H1 (cell line): ENCODE results near the gene CDH10.

Experiments
- POLR2A ChIP-seq, 2 experiments: IDR thresholded peaks; 1 replicate in 1 of 2; 2 replicates in 1 of 2; pipeline ENCODE4 v1.6.1; 2011; ENCODE audit warnings: low read depth in 2 of 2, low read length in 2 of 2, mild to moderate bottlenecking in 2 of 2; ENCODE audit errors: control extremely low read depth in 1 of 2
- RBBP5 ChIP-seq: IDR thresholded peaks from 2 replicates; pipeline ENCODE4 v1.7.1; 2012; ENCODE audit warnings: low read depth, mild to moderate bottlenecking, inconsistent platforms, low read length, moderate library complexity, borderline replicate concordance
- TCF12 ChIP-seq: IDR thresholded peaks from 2 replicates; pipeline ENCODE4 v1.6.1; 2011; ENCODE audit warnings: low read depth, mild to moderate bottlenecking, low read length
- YY1 ChIP-seq: IDR thresholded peaks from 2 replicates; pipeline ENCODE4 v1.6.1; 2011; ENCODE audit warnings: low read depth, mild to moderate bottlenecking, low read length
- TF ChIP-seq, protein P1 (sequence below), 3 experiments: IDR thresholded peaks; 1 replicate in 2 of 3; 2 replicates in 1 of 3; pipeline versions ENCODE4 v1.5.1 to v1.6.1; 2011; ENCODE audit warnings: low read length in 3 of 3, mild to moderate bottlenecking in 3 of 3, inconsistent platforms in 2 of 3, low read depth in 1 of 3, moderate library complexity in 1 of 3; ENCODE audit not compliant: insufficient read depth in 1 of 3; ENCODE audit errors: control extremely low read depth in 1 of 3
- TF ChIP-seq, protein P2 (sequence below): fragments of 300-600 bp; sonication (generic); IDR thresholded peaks from 2 replicates; pipeline ENCODE4 v1.7.1; 2012; ENCODE audit warnings: low read length, moderate library complexity, mild to moderate bottlenecking, inconsistent platforms; ENCODE audit not compliant: insufficient replicate concordance
- TF ChIP-seq, protein P3 (sequence below): IDR thresholded peaks from 2 replicates; pipeline ENCODE4 v1.6.1; 2012; ENCODE audit warnings: low read length, inconsistent platforms

DNA sequence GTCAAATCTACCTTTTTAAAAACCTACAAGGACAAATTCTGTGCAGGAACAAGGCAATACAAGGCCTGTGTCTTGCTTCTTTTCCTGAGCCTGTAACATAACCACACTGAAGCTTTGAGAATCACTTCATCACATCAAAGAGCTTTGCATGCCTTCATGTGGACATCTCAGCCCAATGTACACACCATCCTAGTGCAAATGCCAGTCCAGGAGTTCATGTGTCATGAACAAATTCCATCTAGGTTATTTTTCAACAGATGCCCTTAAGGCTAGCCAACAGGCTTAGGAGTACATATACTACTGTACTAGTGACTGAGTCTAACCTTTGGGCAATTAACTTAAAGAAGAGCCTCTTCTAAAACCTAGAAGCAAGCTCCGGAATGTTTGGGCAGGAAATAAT, 106.4 kb downstream of the CDH10 start:
- TF ChIP-seq, protein P1, sequence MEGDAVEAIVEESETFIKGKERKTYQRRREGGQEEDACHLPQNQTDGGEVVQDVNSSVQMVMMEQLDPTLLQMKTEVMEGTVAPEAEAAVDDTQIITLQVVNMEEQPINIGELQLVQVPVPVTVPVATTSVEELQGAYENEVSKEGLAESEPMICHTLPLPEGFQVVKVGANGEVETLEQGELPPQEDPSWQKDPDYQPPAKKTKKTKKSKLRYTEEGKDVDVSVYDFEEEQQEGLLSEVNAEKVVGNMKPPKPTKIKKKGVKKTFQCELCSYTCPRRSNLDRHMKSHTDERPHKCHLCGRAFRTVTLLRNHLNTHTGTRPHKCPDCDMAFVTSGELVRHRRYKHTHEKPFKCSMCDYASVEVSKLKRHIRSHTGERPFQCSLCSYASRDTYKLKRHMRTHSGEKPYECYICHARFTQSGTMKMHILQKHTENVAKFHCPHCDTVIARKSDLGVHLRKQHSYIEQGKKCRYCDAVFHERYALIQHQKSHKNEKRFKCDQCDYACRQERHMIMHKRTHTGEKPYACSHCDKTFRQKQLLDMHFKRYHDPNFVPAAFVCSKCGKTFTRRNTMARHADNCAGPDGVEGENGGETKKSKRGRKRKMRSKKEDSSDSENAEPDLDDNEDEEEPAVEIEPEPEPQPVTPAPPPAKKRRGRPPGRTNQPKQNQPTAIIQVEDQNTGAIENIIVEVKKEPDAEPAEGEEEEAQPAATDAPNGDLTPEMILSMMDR (IDR thresholded peaks at IDR 0.05; ENCODE audit: control extremely low read depth in 1 of 3, insufficient read depth in 1 of 3, low read depth in 1 of 3, low read length in 3 of 3): no peak
- TF ChIP-seq POLR2A (IDR thresholded peaks at IDR 0.05; ENCODE audit: control extremely low read depth in 1 of 2, low read depth in 2 of 2, low read length in 2 of 2) (no peak), RBBP5 (no peak), TCF12 (no peak), YY1 (no peak)
- TF ChIP-seq, protein P2, sequence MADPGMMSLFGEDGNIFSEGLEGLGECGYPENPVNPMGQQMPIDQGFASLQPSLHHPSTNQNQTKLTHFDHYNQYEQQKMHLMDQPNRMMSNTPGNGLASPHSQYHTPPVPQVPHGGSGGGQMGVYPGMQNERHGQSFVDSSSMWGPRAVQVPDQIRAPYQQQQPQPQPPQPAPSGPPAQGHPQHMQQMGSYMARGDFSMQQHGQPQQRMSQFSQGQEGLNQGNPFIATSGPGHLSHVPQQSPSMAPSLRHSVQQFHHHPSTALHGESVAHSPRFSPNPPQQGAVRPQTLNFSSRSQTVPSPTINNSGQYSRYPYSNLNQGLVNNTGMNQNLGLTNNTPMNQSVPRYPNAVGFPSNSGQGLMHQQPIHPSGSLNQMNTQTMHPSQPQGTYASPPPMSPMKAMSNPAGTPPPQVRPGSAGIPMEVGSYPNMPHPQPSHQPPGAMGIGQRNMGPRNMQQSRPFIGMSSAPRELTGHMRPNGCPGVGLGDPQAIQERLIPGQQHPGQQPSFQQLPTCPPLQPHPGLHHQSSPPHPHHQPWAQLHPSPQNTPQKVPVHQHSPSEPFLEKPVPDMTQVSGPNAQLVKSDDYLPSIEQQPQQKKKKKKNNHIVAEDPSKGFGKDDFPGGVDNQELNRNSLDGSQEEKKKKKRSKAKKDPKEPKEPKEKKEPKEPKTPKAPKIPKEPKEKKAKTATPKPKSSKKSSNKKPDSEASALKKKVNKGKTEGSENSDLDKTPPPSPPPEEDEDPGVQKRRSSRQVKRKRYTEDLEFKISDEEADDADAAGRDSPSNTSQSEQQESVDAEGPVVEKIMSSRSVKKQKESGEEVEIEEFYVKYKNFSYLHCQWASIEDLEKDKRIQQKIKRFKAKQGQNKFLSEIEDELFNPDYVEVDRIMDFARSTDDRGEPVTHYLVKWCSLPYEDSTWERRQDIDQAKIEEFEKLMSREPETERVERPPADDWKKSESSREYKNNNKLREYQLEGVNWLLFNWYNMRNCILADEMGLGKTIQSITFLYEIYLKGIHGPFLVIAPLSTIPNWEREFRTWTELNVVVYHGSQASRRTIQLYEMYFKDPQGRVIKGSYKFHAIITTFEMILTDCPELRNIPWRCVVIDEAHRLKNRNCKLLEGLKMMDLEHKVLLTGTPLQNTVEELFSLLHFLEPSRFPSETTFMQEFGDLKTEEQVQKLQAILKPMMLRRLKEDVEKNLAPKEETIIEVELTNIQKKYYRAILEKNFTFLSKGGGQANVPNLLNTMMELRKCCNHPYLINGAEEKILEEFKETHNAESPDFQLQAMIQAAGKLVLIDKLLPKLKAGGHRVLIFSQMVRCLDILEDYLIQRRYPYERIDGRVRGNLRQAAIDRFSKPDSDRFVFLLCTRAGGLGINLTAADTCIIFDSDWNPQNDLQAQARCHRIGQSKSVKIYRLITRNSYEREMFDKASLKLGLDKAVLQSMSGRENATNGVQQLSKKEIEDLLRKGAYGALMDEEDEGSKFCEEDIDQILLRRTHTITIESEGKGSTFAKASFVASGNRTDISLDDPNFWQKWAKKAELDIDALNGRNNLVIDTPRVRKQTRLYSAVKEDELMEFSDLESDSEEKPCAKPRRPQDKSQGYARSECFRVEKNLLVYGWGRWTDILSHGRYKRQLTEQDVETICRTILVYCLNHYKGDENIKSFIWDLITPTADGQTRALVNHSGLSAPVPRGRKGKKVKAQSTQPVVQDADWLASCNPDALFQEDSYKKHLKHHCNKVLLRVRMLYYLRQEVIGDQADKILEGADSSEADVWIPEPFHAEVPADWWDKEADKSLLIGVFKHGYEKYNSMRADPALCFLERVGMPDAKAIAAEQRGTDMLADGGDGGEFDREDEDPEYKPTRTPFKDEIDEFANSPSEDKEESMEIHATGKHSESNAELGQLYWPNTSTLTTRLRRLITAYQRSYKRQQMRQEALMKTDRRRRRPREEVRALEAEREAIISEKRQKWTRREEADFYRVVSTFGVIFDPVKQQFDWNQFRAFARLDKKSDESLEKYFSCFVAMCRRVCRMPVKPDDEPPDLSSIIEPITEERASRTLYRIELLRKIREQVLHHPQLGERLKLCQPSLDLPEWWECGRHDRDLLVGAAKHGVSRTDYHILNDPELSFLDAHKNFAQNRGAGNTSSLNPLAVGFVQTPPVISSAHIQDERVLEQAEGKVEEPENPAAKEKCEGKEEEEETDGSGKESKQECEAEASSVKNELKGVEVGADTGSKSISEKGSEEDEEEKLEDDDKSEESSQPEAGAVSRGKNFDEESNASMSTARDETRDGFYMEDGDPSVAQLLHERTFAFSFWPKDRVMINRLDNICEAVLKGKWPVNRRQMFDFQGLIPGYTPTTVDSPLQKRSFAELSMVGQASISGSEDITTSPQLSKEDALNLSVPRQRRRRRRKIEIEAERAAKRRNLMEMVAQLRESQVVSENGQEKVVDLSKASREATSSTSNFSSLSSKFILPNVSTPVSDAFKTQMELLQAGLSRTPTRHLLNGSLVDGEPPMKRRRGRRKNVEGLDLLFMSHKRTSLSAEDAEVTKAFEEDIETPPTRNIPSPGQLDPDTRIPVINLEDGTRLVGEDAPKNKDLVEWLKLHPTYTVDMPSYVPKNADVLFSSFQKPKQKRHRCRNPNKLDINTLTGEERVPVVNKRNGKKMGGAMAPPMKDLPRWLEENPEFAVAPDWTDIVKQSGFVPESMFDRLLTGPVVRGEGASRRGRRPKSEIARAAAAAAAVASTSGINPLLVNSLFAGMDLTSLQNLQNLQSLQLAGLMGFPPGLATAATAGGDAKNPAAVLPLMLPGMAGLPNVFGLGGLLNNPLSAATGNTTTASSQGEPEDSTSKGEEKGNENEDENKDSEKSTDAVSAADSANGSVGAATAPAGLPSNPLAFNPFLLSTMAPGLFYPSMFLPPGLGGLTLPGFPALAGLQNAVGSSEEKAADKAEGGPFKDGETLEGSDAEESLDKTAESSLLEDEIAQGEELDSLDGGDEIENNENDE: no peak
- TF ChIP-seq, protein P3, sequence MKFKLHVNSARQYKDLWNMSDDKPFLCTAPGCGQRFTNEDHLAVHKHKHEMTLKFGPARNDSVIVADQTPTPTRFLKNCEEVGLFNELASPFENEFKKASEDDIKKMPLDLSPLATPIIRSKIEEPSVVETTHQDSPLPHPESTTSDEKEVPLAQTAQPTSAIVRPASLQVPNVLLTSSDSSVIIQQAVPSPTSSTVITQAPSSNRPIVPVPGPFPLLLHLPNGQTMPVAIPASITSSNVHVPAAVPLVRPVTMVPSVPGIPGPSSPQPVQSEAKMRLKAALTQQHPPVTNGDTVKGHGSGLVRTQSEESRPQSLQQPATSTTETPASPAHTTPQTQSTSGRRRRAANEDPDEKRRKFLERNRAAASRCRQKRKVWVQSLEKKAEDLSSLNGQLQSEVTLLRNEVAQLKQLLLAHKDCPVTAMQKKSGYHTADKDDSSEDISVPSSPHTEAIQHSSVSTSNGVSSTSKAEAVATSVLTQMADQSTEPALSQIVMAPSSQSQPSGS: no peak
